CD14-positive monocyte (primary cell): ENCODE results near the gene DMRTA2. TPM values are rescaled to one million over a fixed set of nuclear protein-coding genes. Genes with fewer than 3 reads are reported as not detected.

Source experiments
- DNase-seq, 3 donors: peaks; one replicate each; pipeline ENCODE4 v3.0.0-alpha.2; 2011 to 2022
- H2AFZ ChIP-seq: 2 replicates; pipeline ENCODE4 v1.6.0; 2012; ENCODE audit warnings: mild to moderate bottlenecking, low read depth, low read length, inconsistent platforms; ENCODE audit not compliant: insufficient read depth, poor library complexity, severe bottlenecking
- H3K27ac ChIP-seq, 2 donors: 1 replicate in 1 of 2; 2 replicates in 1 of 2; pipeline ENCODE4 v1.5.1; 2012 to 2013; ENCODE audit warnings: low read length in 2 of 2, control low read depth in 1 of 2, inconsistent platforms in 1 of 2, low read depth in 1 of 2, mild to moderate bottlenecking in 1 of 2
- H3K27me3 ChIP-seq, 2 donors: one replicate each; pipeline versions ENCODE4 v1.6.0 to v1.6.1; 2011 to 2013; ENCODE audit warnings: low read length in 2 of 2; ENCODE audit not compliant: control insufficient read depth in 2 of 2, insufficient read depth in 2 of 2
- H3K36me3 ChIP-seq, 2 donors: replicated peaks in 1 of 2; 1 replicate in 1 of 2; 2 replicates in 1 of 2; pipeline versions ENCODE4 v1.5.1 to v1.6.1; 2012 to 2013; ENCODE audit warnings: low read length in 2 of 2, control low read depth in 1 of 2, inconsistent platforms in 1 of 2, mild to moderate bottlenecking in 1 of 2; ENCODE audit not compliant: insufficient read depth in 2 of 2, control insufficient read depth in 1 of 2
- H3K4me1 ChIP-seq, 2 donors: 1 replicate in 1 of 2; 2 replicates in 1 of 2; pipeline versions ENCODE4 v1.5.1 to v1.6.1; 2012 to 2013; ENCODE audit warnings: low read length in 2 of 2, control low read depth in 1 of 2, inconsistent platforms in 1 of 2, mild to moderate bottlenecking in 1 of 2, moderate library complexity in 1 of 2; ENCODE audit not compliant: insufficient read depth in 2 of 2, control insufficient read depth in 1 of 2
- H3K4me2 ChIP-seq: replicated peaks from 2 replicates; pipeline ENCODE3; 2012; ENCODE audit warnings: low read length, moderate library complexity, mild to moderate bottlenecking; ENCODE audit not compliant: poor library complexity, severe bottlenecking; ENCODE audit errors: extremely low read depth
- H3K4me3 ChIP-seq, 3 experiments: fragments of 200-600 bp in 1 of 3; sonication (generic) in 1 of 3; replicated peaks in 1 of 3; 1 replicate in 2 of 3; 2 replicates in 1 of 3; pipeline ENCODE4 v1.5.1; 2011 to 2013; ENCODE audit warnings: low read length in 3 of 3, mild to moderate bottlenecking in 3 of 3, control low read depth in 2 of 3, low read depth in 2 of 3, inconsistent platforms in 1 of 3, moderate library complexity in 1 of 3
- H3K79me2 ChIP-seq: 2 replicates; pipeline ENCODE4 v1.6.0; 2012; ENCODE audit warnings: mild to moderate bottlenecking, control low read depth, inconsistent platforms, low read length, moderate library complexity; ENCODE audit not compliant: insufficient read depth
- H3K9ac ChIP-seq: 2 replicates; pipeline ENCODE4 v1.6.0; 2017; ENCODE audit warnings: low read length, mild to moderate bottlenecking; ENCODE audit not compliant: insufficient read depth, poor library complexity, severe bottlenecking
- H3K9me3 ChIP-seq, 2 donors: replicated peaks in 1 of 2; 1 replicate in 1 of 2; 2 replicates in 1 of 2; pipeline versions ENCODE4 v1.5.1 to v1.6.1; 2012 to 2013; ENCODE audit warnings: low read length in 2 of 2, control low read depth in 1 of 2; ENCODE audit not compliant: control insufficient read depth in 1 of 2, insufficient read depth in 1 of 2
- H4K20me1 ChIP-seq: 2 replicates; pipeline ENCODE4 v1.6.0; 2012; ENCODE audit warnings: mild to moderate bottlenecking, low read length, control low read depth, moderate library complexity; ENCODE audit not compliant: insufficient read depth
- H3K27ac Mint-ChIP-seq, 7 donors: one replicate each; pipeline ENCODE4 v1.8.0; 2020; ENCODE audit warnings: mild to moderate bottlenecking in 7 of 7, mixed read lengths in 7 of 7, moderate library complexity in 6 of 7, inconsistent platforms in 2 of 7
- H3K27me3 Mint-ChIP-seq, 3 donors: one replicate each; pipeline ENCODE4 v1.8.0; 2021 to 2022; ENCODE audit warnings: low read depth in 3 of 3, mild to moderate bottlenecking in 3 of 3, mixed read lengths in 3 of 3, moderate library complexity in 3 of 3, inconsistent platforms in 1 of 3
- H3K36me3 Mint-ChIP-seq, 2 donors: one replicate each; pipeline ENCODE4 v1.8.0; 2020; ENCODE audit warnings: mixed read lengths in 2 of 2, inconsistent platforms in 1 of 2, mild to moderate bottlenecking in 1 of 2
- H3K4me1 Mint-ChIP-seq: one replicate; pipeline ENCODE4 v1.8.0; 2020; ENCODE audit warnings: mild to moderate bottlenecking, mixed read lengths
- H3K4me3 Mint-ChIP-seq, 2 donors: one replicate each; pipeline ENCODE4 v1.8.0; 2020; ENCODE audit warnings: mild to moderate bottlenecking in 2 of 2, mixed read lengths in 2 of 2, moderate library complexity in 1 of 2
- H3K9me3 Mint-ChIP-seq, 7 donors: one replicate each; pipeline ENCODE4 v1.8.0; 2020 to 2022; ENCODE audit warnings: mixed read lengths in 7 of 7, mild to moderate bottlenecking in 6 of 7, moderate library complexity in 6 of 7, inconsistent platforms in 2 of 7
- WGBS: methylation state at CpG from one replicate; pipeline ENCODE4 v1.1.5; 2013; ENCODE audit warnings: missing lambda C conversion rate; ENCODE audit not compliant: insufficient coverage; 5-methylcytosine and 5-hydroxymethylcytosine counted together
- intact Hi-C, 2 donors: fragments of 100-400 bp; cut with micrococcal nuclease; formaldehyde crosslinking; loops; one replicate each; pipeline versions ENCODE4 v1.15.0 to v1.15.1; 2023
- polyA plus RNA-seq, 3 donors: library from polyadenylated mRNA; depleted of rRNA in 1 of 3; unstranded in 2 of 3; stranded (reverse) in 1 of 3; fragments of 300-500 nt in 2 of 3; fragments of >200 nt in 1 of 3; fragmentation: Illumina TruSeq in 2 of 3; gene quantifications; 1 replicate in 2 of 3; 2 replicates in 1 of 3; pipeline ENCODE4 v1.2.3, GENCODE V29; 2012 to 2021
- TF ChIP-seq, protein P1 (sequence below): fragments of 200-600 bp; IDR thresholded peaks from one replicate; pipeline ENCODE4 v1.8.0; 2022; ENCODE audit warnings: antibody characterized with exemption, mild to moderate bottlenecking

DMRTA2 gene
- polyA plus RNA-seq, 3 donors, result not detected

DNA sequence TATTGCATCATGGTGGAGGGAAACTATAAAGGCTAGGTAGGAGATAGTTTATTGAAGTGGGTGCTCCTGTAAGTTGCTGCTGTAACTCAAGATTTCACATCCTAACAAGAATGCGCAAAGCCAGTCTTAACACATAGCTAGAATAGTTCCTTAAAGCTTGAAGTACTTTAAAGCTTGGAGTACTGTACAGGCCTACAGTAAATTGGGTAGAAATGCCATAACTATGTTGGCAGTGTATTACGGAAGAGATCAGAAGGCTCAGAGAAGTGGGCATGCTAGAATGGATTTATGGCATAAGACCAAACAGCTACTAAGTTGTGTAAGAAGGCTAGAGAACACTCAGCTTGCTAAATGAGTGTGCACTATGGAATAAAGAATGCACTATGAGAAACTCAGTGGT, 44.5 kb downstream of the DMRTA2 start:
- Histone ChIP-seq H3K9me3 (peaks cover 0 to 7% of the 10 kb centered on the region in 2 donors), H2AFZ (no peak overlapping the region), H4K20me1 (no peaks in the 10 kb centered on the region), H3K4me1 (peaks cover 0 to 2% of the 10 kb centered on the region in 2 donors), H3K79me2 (no peaks in the 10 kb centered on the region), H3K27me3 (no peaks in the 10 kb centered on the region), H3K4me2 (no peak overlapping the region), H3K9ac (no peak overlapping the region), H3K27ac (no peak overlapping the region), H3K36me3 (no peaks in the 10 kb centered on the region), H3K4me3 (no peak overlapping the region)
- DNase-seq, result no peak
- TF ChIP-seq, protein P1, sequence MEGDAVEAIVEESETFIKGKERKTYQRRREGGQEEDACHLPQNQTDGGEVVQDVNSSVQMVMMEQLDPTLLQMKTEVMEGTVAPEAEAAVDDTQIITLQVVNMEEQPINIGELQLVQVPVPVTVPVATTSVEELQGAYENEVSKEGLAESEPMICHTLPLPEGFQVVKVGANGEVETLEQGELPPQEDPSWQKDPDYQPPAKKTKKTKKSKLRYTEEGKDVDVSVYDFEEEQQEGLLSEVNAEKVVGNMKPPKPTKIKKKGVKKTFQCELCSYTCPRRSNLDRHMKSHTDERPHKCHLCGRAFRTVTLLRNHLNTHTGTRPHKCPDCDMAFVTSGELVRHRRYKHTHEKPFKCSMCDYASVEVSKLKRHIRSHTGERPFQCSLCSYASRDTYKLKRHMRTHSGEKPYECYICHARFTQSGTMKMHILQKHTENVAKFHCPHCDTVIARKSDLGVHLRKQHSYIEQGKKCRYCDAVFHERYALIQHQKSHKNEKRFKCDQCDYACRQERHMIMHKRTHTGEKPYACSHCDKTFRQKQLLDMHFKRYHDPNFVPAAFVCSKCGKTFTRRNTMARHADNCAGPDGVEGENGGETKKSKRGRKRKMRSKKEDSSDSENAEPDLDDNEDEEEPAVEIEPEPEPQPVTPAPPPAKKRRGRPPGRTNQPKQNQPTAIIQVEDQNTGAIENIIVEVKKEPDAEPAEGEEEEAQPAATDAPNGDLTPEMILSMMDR, result no peak
- H3K27ac Mint-ChIP-seq, result no peak overlapping the region
- intact Hi-C loops, result no loop called here
- H3K9me3 Mint-ChIP-seq, result peaks cover 5 to 23% (median 14%) of the 10 kb centered on the region in 7 donors
- WGBS, result 100% methylated on average over 1 of the region's 2 CpGs
- no peak overlapping the region for H3K4me3 Mint-ChIP-seq
- H3K27me3 Mint-ChIP-seq, result peaks cover 0 to 7% (median 7%) of the 10 kb centered on the region in 3 donors
- peaks cover 11% of the 10 kb centered on the region for H3K4me1 Mint-ChIP-seq
- no peaks in the 10 kb centered on the region for H3K36me3 Mint-ChIP-seq

DNA sequence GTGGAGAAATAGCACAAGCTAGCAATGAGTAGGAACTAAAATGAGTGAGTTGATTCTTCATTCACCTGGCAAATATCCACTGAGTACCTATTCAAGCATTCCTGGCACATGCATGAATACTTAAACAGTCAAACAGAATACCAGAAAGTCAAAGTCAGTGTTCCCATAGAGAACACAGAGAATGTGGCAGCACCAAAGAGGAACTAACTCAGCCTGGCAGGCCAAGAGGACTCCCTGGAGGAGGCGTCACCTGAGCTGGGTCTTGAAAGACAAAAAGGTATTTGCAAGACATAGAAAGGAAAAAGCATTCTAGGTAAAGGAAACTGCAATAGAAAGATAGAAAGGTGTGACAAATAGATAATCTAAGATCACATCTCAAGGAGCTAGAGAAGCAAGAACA, 49.7 kb downstream of the DMRTA2 start:
- Histone ChIP-seq H3K4me3 (no peak overlapping the region), H3K27me3 (peaks cover 0 to 5% of the 10 kb centered on the region in 2 donors), H3K27ac (no peak overlapping the region), H3K9me3 (peaks cover 0 to 7% of the 10 kb centered on the region in 2 donors), H3K4me2 (no peak overlapping the region), H3K36me3 (no peaks in the 10 kb centered on the region), H2AFZ (no peak overlapping the region), H3K79me2 (no peaks in the 10 kb centered on the region), H3K9ac (no peak overlapping the region), H3K4me1 (peaks cover 0 to 2% of the 10 kb centered on the region in 2 donors), H4K20me1 (no peaks in the 10 kb centered on the region)
- intact Hi-C loops, result no loop called here
- peaks cover 5 to 19% (median 12%) of the 10 kb centered on the region in 7 donors for H3K9me3 Mint-ChIP-seq
- TF ChIP-seq, protein P1, result no peak
- H3K36me3 Mint-ChIP-seq, result no peaks in the 10 kb centered on the region
- peaks cover 10 to 18% (median 17%) of the 10 kb centered on the region in 3 donors for H3K27me3 Mint-ChIP-seq
- no peak overlapping the region for H3K27ac Mint-ChIP-seq
- DNase-seq, result no peak
- 78% methylated on average over 1 of the region's 1 CpG for WGBS
- H3K4me1 Mint-ChIP-seq, result peaks cover 2% of the 10 kb centered on the region
- H3K4me3 Mint-ChIP-seq, result no peak overlapping the region
